Parathyroid adenoma (tissue), 2 donors: ENCODE measurements around the gene KRAS.

Source experiments
- H2AFZ ChIP-seq: fragments of 300-600 bp; sonication (generic); one replicate; pipeline ENCODE4 v1.7.0; 2017; ENCODE audit warnings: antibody characterized with exemption, mild to moderate bottlenecking
- H3K27ac ChIP-seq: fragments of 300-600 bp; sonication (generic); one replicate; pipeline ENCODE4 v1.7.0; 2017
- H3K27me3 ChIP-seq: fragments of 300-600 bp; sonication (generic); one replicate; pipeline ENCODE4 v1.7.0; 2017; ENCODE audit warnings: low read length; ENCODE audit not compliant: control insufficient read depth, insufficient read depth
- H3K36me3 ChIP-seq: fragments of 300-600 bp; sonication (generic); one replicate; pipeline ENCODE4 v1.7.0; 2017; ENCODE audit warnings: low read length; ENCODE audit not compliant: control insufficient read depth, insufficient read depth
- H3K4me1 ChIP-seq: fragments of 300-600 bp; sonication (generic); one replicate; pipeline ENCODE4 v1.7.0; 2017; ENCODE audit warnings: control low read depth
- H3K4me2 ChIP-seq: fragments of 300-600 bp; sonication (generic); one replicate; pipeline ENCODE4 v1.7.0; 2017; ENCODE audit warnings: low read length
- H3K4me3 ChIP-seq: fragments of 300-600 bp; sonication (generic); one replicate; pipeline ENCODE4 v1.7.0; 2017; ENCODE audit warnings: low read depth, low read length
- H3K79me2 ChIP-seq: fragments of 300-600 bp; sonication (generic); one replicate; pipeline ENCODE4 v1.7.0; 2017; ENCODE audit warnings: control low read depth
- H3K9ac ChIP-seq: fragments of 300-600 bp; sonication (generic); one replicate; pipeline ENCODE4 v1.7.0; 2017; ENCODE audit warnings: mild to moderate bottlenecking
- H3K9me3 ChIP-seq: fragments of 300-600 bp; sonication (generic); one replicate; pipeline ENCODE4 v1.7.0; 2017; ENCODE audit warnings: low read length; ENCODE audit not compliant: control insufficient read depth
- TF ChIP-seq, protein P1 (sequence below): fragments of 300-600 bp; sonication (generic); IDR thresholded peaks from one replicate; pipeline ENCODE4 v1.7.0; 2017; ENCODE audit warnings: antibody characterized with exemption, mild to moderate bottlenecking
- donor health status: primary hyperparathyroidism.

KRAS gene

GRCh38 chr12:25264862-25265261 lies 14.1 kb upstream of the KRAS start:
- H3K27ac ChIP-seq: no peak overlapping the region
- no peak overlapping the region for H3K4me2 ChIP-seq
- no peaks in the 10 kb centered on the region for H3K4me1 ChIP-seq
- H3K9ac ChIP-seq: no peak overlapping the region
- no peaks in the 10 kb centered on the region for H3K79me2 ChIP-seq
- TF ChIP-seq, protein P1, sequence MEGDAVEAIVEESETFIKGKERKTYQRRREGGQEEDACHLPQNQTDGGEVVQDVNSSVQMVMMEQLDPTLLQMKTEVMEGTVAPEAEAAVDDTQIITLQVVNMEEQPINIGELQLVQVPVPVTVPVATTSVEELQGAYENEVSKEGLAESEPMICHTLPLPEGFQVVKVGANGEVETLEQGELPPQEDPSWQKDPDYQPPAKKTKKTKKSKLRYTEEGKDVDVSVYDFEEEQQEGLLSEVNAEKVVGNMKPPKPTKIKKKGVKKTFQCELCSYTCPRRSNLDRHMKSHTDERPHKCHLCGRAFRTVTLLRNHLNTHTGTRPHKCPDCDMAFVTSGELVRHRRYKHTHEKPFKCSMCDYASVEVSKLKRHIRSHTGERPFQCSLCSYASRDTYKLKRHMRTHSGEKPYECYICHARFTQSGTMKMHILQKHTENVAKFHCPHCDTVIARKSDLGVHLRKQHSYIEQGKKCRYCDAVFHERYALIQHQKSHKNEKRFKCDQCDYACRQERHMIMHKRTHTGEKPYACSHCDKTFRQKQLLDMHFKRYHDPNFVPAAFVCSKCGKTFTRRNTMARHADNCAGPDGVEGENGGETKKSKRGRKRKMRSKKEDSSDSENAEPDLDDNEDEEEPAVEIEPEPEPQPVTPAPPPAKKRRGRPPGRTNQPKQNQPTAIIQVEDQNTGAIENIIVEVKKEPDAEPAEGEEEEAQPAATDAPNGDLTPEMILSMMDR: no peak
- no peaks in the 10 kb centered on the region for H3K9me3 ChIP-seq
- H2AFZ ChIP-seq: no peak overlapping the region
- no peaks in the 10 kb centered on the region for H3K36me3 ChIP-seq
- H3K27me3 ChIP-seq: no peaks in the 10 kb centered on the region
- no peak overlapping the region for H3K4me3 ChIP-seq

- no peak overlapping the region for H3K9ac ChIP-seq
- H3K27ac ChIP-seq: no peak overlapping the region
- H3K4me1 ChIP-seq: no peaks in the 10 kb centered on the region
- no peaks in the 10 kb centered on the region for H3K9me3 ChIP-seq
- no peak overlapping the region for H3K4me3 ChIP-seq
- no peak overlapping the region for H2AFZ ChIP-seq
- no peaks in the 10 kb centered on the region for H3K36me3 ChIP-seq
- no peaks in the 10 kb centered on the region for H3K79me2 ChIP-seq
- H3K27me3 ChIP-seq: no peaks in the 10 kb centered on the region
- H3K4me2 ChIP-seq: no peak overlapping the region
- TF ChIP-seq, protein P1: no peak
Measured at GRCh38 chr12:25264114-25264513, 13.4 kb upstream of the KRAS start.

GRCh38 chr12:25263594-25263993 lies 12.9 kb upstream of the KRAS start:
- no peaks in the 10 kb centered on the region for H3K27me3 ChIP-seq
- TF ChIP-seq, protein P1: no peak
- no peak overlapping the region for H3K4me2 ChIP-seq

GRCh38 chr12:25262389-25263074 lies 11.8 kb upstream of the KRAS start:
- TF ChIP-seq, protein P1: no peak
- no peaks in the 10 kb centered on the region for H3K27me3 ChIP-seq
- no peaks in the 10 kb centered on the region for H3K79me2 ChIP-seq
- H2AFZ ChIP-seq: no peak overlapping the region
- no peak overlapping the region for H3K4me2 ChIP-seq
- H3K36me3 ChIP-seq: no peaks in the 10 kb centered on the region
- H3K27ac ChIP-seq: no peak overlapping the region
- H3K9ac ChIP-seq: no peak overlapping the region
- no peaks in the 10 kb centered on the region for H3K9me3 ChIP-seq
- H3K4me3 ChIP-seq: no peak overlapping the region
- no peaks in the 10 kb centered on the region for H3K4me1 ChIP-seq

More at GRCh38 chr12:25263594-25263993, 12.9 kb upstream of the KRAS start:
- Histone ChIP-seq H2AFZ (no peak overlapping the region), H3K27ac (no peak overlapping the region), H3K36me3 (no peaks in the 10 kb centered on the region), H3K9me3 (no peaks in the 10 kb centered on the region), H3K9ac (no peak overlapping the region), H3K4me1 (no peaks in the 10 kb centered on the region), H3K79me2 (no peaks in the 10 kb centered on the region), H3K4me3 (no peak overlapping the region)
